Nephron (organoid): ENCODE measurements around the gene LRP4.

Source experiments
- H3K27ac Mint-ChIP-seq, 3 experiments: 2 replicates each; pipeline ENCODE4 v1.8.0; 2020; ENCODE audit warnings: mixed read lengths in 3 of 3, mild to moderate bottlenecking in 2 of 3, moderate library complexity in 1 of 3
- H3K27me3 Mint-ChIP-seq: 2 replicates; pipeline ENCODE4 v1.8.0; 2021; ENCODE audit warnings: low read depth, mild to moderate bottlenecking, moderate library complexity, mixed read lengths
- H3K36me3 Mint-ChIP-seq: 2 replicates; pipeline ENCODE4 v1.8.0; 2020; ENCODE audit warnings: low read depth, mixed read lengths
- H3K4me1 Mint-ChIP-seq: 2 replicates; pipeline ENCODE4 v1.8.0; 2020; ENCODE audit warnings: mixed read lengths
- H3K4me3 Mint-ChIP-seq, 3 experiments: 2 replicates each; pipeline ENCODE4 v1.8.0; 2020; ENCODE audit warnings: mild to moderate bottlenecking in 3 of 3, mixed read lengths in 3 of 3, moderate library complexity in 2 of 3
- H3K9me3 Mint-ChIP-seq: 2 replicates; pipeline ENCODE4 v1.8.0; 2020; ENCODE audit warnings: mixed read lengths
- CTCF ChIP-seq, 3 experiments: fragments of 200-600 bp; sonication (generic); IDR thresholded peaks; one replicate each; pipeline ENCODE4 v1.5.0; 2021; ENCODE audit warnings: antibody characterized with exemption in 3 of 3; ENCODE audit not compliant: unreplicated experiment in 3 of 3

LRP4 gene

GRCh38 chr11:46855863-46856262, 62.5 kb downstream of the LRP4 start:
- Mint-ChIP-seq H3K36me3 (peaks cover 33% of the 10 kb centered on the region), H3K27ac (no peak overlapping the region), H3K9me3 (no peaks in the 10 kb centered on the region), H3K4me3 (no peak overlapping the region), H3K27me3 (no peaks in the 10 kb centered on the region), H3K4me1 (peaks cover 22% of the 10 kb centered on the region)
- TF ChIP-seq CTCF (IDR thresholded peaks at IDR 0.05; ENCODE audit: unreplicated experiment in 3 of 3): no peak

- Mint-ChIP-seq H3K36me3 (peaks cover 26% of the 10 kb centered on the region), H3K4me3 (no peak overlapping the region), H3K9me3 (no peaks in the 10 kb centered on the region), H3K27me3 (no peaks in the 10 kb centered on the region), H3K27ac (no peak overlapping the region), H3K4me1 (peaks cover 19% of the 10 kb centered on the region)
- TF ChIP-seq CTCF (IDR thresholded peaks at IDR 0.05; ENCODE audit: unreplicated experiment in 3 of 3): no peak
Measured at GRCh38 chr11:46855167-46855566, 63.2 kb downstream of the LRP4 start.

GRCh38 chr11:46850829-46851380, 67.4 kb downstream of the LRP4 start:
- H3K27me3 Mint-ChIP-seq: no peaks in the 10 kb centered on the region
- peak overlapping the region in 1 of 3 experiments; percentile 46 for H3K27ac Mint-ChIP-seq
- H3K4me1 Mint-ChIP-seq: peaks cover 5% of the 10 kb centered on the region
- H3K36me3 Mint-ChIP-seq: no peaks in the 10 kb centered on the region
- H3K4me3 Mint-ChIP-seq: no peak overlapping the region
- no peak for TF ChIP-seq CTCF (IDR thresholded peaks at IDR 0.05; ENCODE audit: unreplicated experiment in 3 of 3)
- no peaks in the 10 kb centered on the region for H3K9me3 Mint-ChIP-seq

GRCh38 chr11:46849631-46850030, 68.7 kb downstream of the LRP4 start:
- Mint-ChIP-seq H3K4me1 (peaks cover 11% of the 10 kb centered on the region), H3K9me3 (no peaks in the 10 kb centered on the region), H3K36me3 (no peaks in the 10 kb centered on the region), H3K27me3 (no peaks in the 10 kb centered on the region), H3K4me3 (no peak overlapping the region), H3K27ac (no peak overlapping the region)
- no peak for TF ChIP-seq CTCF (IDR thresholded peaks at IDR 0.05; ENCODE audit: unreplicated experiment in 3 of 3)

GRCh38 chr11:46846510-46846830, 71.9 kb downstream of the LRP4 start:
- Mint-ChIP-seq H3K27me3 (no peaks in the 10 kb centered on the region), H3K4me1 (peaks cover 29% of the 10 kb centered on the region), H3K36me3 (peaks cover 7% of the 10 kb centered on the region), H3K4me3 (peak overlapping the region; percentile 99 to 100 (median 99)), H3K27ac (peak overlapping the region; percentile 65 to 99 (median 97)), H3K9me3 (no peaks in the 10 kb centered on the region)
- TF ChIP-seq CTCF (IDR thresholded peaks at IDR 0.05; ENCODE audit: unreplicated experiment in 3 of 3): no peak

GRCh38 chr11:46845740-46846509, 72.4 kb downstream of the LRP4 start, which contains the start of gene CKAP5:
Gene CKAP5, minus strand, starts transcription at chr11:46846280. Its CDS starts 25,049 bp downstream, at chr11:46821231.
- peaks cover 29% of the 10 kb centered on the region for H3K4me1 Mint-ChIP-seq
- TF ChIP-seq CTCF (IDR thresholded peaks at IDR 0.05; ENCODE audit: unreplicated experiment in 3 of 3): no peak
- H3K27ac Mint-ChIP-seq: peak within 1 kb of the TSS; percentile 65 to 99 (median 97)
- no peaks in the 10 kb centered on the region for H3K9me3 Mint-ChIP-seq
- peak within 1 kb of the TSS; percentile 99 to 100 (median 99) for H3K4me3 Mint-ChIP-seq
- H3K27me3 Mint-ChIP-seq: no peaks in the 10 kb centered on the region
- peaks cover 7% of the 10 kb centered on the region for H3K36me3 Mint-ChIP-seq
